SIG-M5 (cell line): ENCODE data around the gene HOXA11.

Experiments
- DNase-seq: peaks from one replicate; lab custom pipeline; 2025; lab: John Stamatoyannopoulos, UW

The HOXA11 gene

DNA sequence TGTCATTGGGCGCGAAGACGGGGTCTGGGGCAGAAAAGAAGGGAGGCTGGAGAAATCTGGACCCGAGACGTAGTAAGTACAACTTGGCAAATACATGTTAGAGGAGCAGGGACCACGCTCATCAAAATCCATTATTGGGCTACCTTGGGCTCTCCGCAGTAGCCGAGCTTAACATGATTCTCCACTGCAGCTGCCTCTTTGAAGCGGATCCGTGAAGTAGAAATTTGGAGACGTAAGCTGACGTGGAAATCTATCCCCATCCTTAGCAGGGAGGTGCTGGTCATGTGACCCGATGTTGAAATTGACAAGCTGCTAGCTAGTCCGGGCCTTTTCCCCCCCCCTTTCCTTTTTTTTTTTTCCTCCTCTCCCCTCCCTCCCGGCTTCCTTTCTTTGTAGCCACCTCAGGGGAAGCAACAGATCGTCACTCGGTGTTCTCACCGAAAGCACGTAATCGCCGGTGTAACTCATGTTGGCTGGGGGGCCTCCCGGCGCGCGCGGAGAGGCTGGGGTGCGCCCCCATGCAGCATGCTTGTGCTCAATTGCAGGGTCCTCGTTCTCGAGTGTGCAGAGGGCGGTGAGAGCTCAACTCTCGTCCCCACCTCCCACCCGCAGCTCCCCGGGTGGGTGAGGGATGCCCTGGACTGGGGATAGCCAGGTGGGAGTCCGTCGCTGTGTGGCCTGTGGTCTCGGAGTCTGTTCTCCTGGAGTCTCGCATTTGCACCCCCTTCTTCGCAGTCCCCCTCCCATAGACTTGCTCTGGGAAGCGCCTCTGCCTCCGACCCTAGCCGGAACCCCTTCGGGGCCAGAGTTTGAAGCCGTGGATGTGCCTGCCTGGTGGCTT lies at the start of gene HOXA11:
Gene HOXA11, minus strand, starts transcription at position 220 of the 841 bp plus-strand sequence. Its CDS starts 88 bp downstream, at position 132.
- DNase-seq, result no peak

DNA sequence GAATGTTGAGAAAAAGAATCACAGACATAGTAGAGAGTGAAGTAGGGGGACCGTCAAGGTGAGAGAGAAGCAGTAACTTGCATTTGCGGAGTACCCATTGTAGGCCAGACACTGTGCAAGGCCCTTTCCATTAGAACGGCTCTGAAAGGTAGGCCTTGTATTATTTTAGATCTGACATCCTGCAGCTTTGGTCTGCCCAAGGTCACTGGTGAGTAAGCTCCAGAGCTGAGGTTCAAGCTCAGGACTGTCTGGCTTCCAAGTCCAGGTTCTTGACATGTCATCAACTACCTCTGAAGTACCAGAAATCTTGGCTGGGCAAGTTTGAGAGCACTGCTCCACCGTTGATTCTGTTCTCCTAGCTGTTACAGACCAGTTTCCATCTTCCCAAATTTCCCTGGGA lies 44.4 kb upstream of the HOXA11 start:
- DNase-seq, result no peak

DNA sequence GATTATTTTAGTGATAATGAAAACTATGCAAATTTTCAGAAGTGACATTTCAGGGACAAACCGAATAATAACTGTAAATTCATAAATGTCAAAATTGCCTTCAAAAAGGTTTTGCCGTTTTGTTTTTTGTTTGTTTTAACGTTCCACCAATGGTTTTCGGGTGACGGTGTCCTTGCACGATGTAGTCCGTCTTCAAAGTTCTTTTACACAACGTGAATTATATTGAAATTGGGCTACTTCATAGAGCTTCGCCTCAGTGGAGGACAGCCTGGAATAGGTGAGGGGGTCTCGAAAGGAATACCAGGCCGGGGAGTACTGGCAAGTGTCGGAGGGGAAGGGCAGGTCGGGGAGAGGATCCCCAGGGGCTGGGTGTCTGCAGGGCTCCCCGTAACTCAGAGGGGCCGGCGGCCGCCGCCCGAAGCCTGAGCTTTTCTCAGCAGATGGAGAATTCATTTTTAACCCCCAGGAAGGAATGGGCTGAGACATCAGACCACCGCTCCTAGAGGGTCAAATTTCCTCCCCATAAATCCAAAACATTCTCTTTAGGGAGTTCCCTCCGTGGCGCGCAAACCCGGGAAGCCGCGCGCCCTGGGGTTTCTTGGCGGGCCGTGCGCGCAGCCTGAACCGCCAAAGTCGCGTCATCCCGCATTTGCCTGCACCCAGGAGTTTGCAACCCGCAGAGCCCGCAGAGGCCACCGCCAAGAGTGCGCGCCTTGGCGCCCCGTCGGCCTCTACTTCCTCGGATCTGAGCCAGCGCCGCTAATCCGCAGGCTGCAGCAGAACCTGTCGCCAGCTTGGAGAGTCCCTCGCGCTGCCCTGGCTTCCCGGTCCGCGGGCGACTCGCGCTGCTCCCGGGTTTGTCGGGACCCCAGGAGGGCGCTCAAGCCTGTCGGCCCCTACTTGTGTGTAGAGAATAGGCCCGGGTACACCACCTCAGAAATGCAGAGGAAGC lies 40.2 kb upstream of the HOXA11 start:
- DNase-seq, result no peak

DNA sequence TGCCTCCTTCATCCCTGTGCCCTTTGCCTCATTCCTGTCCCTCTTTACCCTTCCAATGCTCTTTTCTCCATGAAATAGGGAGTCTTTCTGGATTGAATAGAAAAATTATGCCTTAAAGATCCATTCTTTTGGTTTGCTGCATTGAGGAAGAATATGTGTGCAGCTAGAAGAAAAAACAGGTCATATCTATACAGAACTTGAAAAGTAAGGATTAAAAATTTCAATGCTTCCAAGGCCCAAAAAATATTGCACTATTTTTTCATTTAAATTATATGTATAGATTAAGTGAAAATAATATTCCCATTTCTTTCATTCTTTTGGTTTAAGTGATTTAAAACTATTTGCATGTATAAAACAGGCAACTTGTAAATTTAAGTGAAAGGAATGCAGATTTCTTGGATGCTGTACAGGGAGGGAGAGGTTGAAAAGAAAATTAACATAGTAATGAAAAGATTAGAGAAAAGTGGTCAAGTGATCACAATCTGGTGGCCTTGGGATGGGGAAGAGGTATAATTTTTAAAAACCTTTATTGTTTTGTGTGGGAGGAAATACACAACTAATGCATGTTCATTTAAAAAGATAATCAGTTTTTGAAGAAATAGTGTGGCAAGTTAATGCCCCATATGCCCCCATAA lies 39.0 kb upstream of the HOXA11 start:
- DNase-seq, result no peak

DNA sequence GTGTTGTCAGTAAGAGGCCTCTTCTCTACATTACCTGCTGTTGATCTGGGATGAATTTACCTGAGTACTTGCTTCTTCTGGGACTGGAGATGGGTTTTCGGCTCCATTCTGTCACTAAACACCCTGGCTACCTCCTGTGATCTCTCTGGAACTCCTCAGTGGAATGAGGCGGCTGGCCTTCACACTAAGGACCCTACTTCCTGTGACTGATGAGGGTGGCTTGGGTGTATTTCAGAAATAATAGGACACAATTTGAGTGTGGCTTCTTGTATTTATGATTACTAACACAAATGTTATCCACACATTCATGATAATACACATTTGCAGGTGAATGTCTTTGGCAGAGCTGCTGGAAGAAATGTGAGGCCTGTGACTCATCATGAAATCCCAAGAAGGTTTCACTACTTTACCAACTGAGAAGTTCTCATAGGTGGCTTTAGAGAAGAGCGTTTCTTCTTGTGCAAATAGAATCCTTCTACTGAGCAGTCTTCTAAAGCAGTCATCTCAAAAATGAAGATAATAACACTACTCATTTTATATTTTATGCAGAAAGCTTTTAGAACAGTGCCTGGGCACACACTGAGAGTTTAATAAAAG lies 36.3 kb upstream of the HOXA11 start:
- DNase-seq, result no peak

DNA sequence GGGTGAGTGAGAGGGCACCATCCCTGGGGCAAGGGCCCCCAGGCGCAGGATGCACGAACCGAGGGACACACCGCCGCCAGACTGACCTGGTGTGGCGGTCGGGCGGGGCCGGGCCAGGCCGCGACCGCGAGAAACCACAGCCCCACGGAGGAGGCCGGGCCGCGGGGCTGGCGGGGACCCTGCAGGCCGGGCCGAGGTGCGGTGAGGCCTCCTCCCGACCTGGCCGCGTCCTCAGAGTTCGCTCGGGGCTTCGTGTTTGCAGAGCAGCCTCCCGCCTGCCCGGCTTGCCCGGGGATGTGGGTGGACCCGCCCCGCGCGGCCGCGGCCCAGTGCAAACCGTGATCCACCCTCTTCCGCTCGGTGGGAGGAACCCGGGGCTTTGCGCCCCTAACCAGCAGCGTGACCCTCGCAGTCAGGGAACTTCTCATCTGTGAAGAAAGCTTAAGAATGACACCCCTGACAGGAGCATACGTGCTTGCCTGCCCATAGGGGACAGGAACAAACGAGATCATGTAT lies 35.5 kb upstream of the HOXA11 start:
- DNase-seq, result no peak

DNA sequence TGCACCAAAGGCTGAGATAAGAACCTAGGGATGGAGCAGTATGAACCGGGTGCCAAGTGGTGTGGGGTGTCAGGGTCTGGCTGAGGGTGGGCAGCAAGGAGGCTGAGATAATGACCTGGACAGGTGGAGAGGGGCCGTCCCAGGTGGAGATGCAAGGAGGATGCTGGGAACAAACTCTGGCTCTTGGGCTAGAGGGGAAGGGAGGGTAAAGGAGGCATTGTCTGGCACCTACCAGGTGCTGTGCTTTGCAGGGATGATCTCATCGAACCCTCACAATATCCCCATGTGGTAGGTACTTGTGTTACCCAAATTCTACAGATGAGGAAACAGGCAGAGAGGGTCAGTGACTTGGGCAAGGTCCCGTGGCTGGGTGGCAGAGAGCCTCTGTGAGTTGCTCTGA lies 34.8 kb upstream of the HOXA11 start:
- DNase-seq, result no peak

DNA sequence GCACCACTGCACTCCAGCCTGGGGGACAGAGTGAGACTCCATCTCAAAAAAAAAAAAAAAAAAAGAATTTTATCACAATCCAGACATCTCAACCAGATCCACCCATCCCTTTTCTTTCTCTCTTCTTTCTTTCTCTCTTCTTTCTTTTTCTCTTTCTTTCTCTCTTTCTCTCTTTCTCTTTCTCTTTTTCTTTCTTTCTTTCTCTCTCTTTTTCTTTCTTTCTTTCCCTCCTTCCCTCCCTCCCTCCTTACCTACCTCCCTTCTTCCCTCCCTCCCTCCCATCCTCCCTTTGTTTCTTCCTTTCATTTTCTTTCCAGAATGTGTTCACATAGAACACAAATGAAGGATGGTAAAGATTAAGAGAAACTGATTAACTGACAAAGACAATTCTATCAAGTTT lies 32.9 kb upstream of the HOXA11 start:
- DNase-seq, result no peak

DNA sequence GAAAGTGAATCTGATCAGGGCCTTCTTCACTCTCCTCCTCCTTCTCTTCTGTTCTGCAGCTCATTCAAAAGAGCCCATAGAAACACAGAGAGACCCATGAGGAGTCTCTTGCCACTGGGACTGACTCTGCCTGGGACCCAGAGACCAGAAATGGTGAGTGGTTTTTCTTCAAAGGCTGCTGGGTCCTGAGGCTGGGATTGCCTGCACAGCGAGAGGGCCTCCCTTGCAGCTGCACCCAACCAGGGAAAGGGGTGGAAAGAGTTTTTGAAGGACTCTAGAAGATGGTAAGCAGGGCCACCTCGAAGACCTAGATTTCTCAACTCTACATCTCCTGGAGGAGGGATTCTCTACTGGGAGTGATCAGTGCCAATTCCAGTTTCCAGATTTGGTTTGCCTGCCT lies 30.3 kb upstream of the HOXA11 start:
- no peak for DNase-seq

DNA sequence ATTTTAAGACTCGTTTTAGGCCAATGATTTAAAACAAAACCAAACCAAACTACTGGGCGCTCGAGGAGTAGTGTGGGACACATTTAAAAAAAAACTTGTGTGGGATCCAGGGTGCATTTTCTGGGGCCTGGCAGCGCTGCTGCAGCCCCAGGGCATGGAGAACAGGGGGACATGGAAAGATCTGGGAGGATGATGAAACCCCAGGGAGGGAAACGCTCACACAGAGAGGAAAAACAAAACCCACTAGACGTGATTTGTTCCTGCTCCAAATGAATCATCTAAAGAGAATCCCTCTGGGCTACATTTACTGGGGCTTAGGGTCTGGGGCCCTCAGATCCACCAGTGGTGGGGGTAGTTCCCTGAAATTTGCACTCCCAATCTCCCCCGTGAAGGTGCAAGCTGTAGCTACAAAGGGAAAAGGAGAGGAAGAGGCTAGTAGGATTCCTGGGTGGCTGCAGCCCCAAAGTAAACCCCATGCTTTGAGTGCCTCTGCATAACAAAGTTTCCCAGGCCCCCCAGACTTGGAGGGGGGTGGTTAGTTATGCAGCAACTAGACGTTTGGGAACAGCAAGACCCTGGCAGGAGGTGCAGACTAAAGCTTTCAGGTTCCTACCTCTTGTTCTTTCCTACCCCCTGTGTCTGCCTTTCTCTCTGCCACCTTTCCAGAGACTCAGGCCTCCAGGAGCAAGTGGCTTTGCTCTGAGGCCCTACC lies 29.4 kb upstream of the HOXA11 start:
- no peak for DNase-seq

DNA sequence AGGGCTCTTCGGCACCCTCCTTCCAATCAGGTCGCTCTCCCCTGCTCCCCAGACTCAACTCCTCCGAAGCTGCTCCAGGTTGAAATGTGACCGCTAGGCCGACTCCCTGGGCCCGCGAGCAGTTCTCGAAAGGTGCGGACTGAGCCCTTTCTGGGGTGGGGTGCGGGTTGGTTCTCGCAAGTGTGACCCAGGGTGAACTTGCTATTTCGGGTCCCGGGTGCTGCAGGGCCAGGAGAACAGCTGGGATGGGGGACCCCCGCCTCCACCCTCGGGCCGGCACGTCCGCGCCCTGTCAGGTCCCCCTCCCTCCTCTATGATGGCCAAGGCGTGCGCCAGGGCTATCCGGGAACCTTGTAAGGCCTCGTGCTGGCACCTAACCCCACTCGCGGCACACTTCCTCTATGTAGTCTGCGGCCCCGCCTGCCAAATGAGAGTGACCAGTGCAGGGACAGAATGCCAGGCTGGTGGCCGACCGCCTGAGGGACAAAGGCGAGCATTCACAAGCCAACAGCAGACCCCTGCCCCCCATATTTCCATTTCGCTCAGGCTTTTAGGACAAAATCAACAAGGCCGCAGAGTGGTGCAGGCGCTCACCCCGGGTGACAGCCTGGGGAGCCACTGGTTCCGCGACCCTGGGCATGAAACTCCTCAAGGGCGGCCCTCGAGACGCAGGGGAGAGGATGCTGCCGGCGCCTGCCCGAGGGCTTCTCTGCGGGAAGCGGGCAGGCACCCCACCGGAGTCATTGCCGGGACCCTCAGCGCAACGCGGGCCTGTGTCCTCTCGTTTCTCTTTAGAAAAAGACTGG lies 28.6 kb upstream of the HOXA11 start:
- DNase-seq, result no peak

DNA sequence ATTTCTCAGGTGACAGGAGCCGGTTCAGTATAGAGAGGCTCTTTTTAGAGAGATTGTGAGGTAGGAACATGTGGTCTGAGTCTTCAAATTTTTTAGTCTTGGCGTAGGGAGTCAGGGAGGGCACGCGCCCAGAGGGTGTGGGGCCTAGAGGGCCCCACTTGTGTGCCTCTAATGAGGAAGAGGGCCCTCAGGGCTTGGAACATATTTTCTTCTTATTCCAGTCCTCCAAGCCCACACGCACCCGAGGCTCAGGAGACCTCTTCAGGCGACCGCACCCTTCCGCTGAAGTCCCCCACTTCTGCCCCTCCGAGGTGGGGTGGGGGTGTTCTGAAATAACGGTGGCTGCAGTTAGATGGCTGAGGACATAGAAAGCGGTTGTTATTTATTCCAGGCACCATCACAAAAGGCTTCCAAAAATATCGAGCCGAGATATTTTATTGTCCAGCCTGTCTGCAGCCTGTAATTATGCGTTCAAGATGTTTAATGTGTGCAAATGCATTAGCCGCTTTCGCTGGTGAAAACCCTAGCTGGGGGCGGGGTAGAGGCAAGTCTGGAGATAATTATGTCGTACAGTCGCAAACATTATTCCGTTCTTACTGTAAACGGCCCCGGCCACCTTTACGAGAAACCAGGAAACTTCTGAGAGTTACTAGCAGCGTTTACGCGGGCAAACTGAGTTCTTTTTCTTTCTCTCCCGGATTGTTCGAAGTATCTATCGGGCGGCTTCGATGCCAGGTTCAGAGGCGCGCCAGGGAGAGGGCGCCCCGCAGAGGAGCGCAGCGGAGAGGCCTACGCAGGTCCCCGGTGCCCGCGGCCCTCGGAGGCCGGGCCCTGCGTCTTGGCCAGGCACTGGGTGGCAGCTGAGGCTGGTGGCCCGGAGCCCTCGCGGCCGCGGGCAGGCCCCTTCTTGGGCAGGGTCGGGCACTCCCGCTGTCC lies 27.7 kb upstream of the HOXA11 start:
- no peak for DNase-seq

DNA sequence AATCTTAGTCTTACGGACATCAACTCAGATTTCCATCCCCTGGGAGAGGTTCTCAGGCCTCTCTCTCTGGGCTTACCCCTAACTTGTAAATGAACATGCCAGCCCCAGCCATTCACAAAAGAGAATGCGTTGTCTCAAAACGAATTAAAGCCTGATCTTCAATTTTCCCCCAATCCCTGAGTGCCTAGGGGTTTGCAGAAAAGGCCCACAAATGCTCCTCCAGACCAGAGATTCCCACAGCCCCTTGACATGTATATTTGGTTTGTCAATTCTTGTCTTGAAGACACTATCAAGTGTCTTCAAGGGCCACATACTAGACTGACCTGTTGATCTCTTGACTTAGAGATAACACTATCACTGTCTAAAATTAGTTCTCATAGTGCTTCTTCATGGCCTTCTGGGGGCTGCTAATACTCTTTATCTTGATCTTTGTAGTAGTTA lies 26.8 kb upstream of the HOXA11 start:
- no peak for DNase-seq

DNA sequence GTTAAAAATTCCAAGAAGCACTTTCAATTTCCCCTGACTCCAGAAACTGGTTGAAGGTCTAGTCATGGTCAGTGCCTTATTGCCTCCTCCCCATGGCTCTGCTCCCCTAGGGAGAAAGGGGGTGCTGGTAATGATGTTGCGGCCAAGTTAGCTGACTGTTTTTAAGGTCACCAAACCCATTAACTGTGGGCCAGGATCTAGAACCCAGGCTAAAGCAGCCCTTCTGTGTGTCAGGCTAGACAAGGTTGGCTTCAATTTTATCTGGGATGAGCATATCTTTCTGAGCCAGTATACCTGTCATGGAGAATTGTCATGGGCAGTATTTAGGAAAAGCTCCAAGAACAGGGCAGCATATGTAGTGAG lies 26.0 kb upstream of the HOXA11 start:
- DNase-seq, result no peak

DNA sequence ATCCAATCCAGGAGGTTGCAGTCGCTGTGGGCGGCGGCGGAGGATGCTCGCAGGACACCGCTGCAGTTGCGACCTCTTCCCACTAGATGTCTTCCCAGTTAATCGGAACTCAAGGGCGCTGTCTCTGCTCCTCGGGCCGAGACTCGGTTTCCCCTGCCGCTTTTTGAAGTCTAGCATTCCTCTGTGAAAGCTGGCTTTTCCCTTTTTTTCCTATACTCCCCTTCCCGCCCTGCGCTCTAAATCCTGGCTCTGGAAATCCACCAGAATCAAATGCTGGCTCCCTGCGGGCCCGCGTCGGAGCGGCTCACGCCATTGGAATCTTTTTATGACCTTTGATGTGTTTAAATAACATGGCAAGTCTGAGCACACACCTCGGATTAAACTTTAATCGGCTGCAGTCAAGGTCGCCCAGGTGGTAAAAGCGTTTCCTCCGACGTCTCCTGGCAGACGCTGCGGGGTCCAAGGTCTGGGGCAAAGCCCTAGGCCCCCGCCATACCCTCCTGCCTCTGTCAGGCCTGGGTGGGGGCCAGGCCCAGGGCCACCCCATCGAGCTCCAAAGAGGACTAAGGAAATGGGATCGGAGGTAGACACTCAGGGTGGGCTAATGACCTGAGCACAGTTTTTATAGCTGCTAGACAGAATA lies 25.5 kb upstream of the HOXA11 start:
- DNase-seq, result no peak

DNA sequence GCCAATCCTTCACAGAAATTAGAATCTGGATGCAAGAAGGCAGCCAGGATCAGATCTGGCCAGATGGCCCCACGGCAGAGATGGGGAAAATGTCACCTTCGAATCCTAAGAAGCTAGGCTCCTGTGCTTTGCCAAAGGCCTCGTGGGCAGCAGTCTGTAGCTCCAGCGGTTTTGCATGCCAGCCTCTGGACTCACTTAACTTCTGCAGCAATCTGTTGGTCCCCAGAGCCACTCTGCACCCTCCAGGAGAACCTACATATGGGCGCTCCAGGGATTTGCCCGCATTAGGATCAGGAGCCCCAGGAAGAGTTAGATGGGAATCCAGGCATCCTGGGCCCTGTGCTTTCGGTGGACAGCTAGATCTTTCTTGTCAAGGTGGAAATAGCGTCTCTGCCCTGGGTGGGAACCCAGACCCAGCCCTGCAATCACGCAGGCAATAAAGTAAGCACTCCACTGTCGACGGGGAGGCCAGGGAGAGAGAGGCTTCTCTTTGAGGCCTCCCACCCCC lies 25.0 kb upstream of the HOXA11 start:
- DNase-seq, result no peak

DNA sequence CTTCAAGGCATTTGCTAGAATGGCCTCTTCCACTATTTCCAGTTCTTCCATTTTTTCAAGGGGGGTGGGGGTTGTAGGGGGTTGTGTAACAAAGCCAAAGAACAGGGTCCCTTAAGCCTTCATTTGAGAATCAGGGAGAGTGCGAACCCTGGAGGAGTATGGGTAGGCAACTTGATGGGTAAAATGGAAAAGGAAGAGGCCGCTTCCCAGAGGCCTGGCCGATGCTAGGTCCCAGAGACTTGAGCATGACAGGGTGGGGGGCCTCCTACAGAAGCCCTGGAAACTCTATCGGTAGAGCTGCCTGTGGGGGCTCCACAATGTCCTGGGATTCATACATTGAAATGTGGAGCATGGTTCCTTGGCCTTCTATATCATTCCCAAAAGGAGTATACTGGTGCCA lies 24.0 kb upstream of the HOXA11 start:
- DNase-seq, result no peak

DNA sequence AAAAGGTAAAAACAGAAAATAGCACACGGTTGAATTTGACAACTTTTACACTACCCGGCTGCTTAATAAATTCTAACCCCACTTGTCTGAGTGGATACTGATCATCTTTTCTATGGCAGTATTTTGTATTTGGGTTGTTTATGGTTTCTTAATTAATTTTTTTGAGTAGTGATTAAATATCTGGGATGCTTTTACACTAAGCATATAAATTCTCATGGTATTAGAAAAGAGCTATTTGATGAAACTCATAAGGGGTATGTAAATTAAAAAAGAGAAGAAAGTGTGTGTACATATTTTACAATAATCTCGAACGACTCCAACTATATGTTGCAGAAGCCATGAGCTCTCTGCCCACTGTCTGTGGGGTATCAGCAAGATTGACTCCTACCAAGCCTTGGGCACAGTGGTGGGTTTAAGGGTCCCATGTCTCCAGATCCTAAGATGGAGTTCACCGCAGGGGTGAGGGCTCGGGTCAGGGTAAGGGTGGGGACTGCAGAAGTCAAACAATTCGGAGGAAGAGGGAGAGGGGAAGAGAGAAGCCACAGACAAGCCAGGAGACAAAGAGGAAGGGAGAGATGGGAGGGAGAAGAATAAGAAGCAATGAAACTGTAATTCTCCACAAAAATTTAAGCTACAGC lies 22.4 kb upstream of the HOXA11 start:
- no peak for DNase-seq
